GM12891 (cell line): ENCODE measurements around the gene HMGCS2.

Experiments
- POLR2A ChIP-seq: IDR thresholded peaks from 2 replicates; pipeline ENCODE4 v1.6.1; 2011; ENCODE audit warnings: low read depth, low read length, control low read depth
- POLR2AphosphoS5 ChIP-seq: IDR thresholded peaks from 2 replicates; pipeline ENCODE4 v1.6.1; 2011; ENCODE audit warnings: low read depth, low read length, control low read depth

- no peak for TF ChIP-seq POLR2A
- TF ChIP-seq POLR2AphosphoS5, result no peak
Measured at GRCh38 chr1:119747451-119747850, 21.3 kb downstream of the HMGCS2 start.
